GM21360 (cell line): ENCODE measurements around the gene ATM.
"Not testable (repeated sequence)": the region's sequence is repeated elsewhere in the genome, so short reads cannot be mapped to it uniquely, and the experiment has no call there.

ENCODE experiments used
- ATAC-seq: cut with Tn5 transposase; IDR thresholded peaks from one replicate; pipeline ENCODE4 v1.9.1; 2021; ENCODE audit warnings: mild to moderate bottlenecking, moderate library complexity; ENCODE audit not compliant: unreplicated experiment

The ATM gene

DNA sequence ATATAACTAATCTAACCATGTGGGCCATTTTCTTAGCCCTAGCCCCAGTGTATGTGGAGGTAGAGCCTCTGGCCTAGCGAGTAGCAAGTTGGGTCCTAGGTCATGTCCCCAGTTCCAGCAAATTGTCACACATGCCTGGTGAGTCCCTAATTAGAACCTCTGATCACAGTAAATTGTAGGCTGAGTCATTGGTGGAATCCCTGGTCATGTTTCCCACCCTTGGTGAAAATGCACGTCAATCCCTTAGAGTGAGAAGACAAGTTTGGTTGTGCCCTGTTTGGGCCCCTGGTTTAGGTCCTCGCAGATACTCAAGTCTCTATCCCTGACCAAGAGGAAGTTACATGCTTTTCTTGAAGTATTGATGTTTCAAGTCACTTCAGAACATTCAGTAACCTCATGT lies 46.7 kb downstream of the ATM start:
- no peak for ATAC-seq

DNA sequence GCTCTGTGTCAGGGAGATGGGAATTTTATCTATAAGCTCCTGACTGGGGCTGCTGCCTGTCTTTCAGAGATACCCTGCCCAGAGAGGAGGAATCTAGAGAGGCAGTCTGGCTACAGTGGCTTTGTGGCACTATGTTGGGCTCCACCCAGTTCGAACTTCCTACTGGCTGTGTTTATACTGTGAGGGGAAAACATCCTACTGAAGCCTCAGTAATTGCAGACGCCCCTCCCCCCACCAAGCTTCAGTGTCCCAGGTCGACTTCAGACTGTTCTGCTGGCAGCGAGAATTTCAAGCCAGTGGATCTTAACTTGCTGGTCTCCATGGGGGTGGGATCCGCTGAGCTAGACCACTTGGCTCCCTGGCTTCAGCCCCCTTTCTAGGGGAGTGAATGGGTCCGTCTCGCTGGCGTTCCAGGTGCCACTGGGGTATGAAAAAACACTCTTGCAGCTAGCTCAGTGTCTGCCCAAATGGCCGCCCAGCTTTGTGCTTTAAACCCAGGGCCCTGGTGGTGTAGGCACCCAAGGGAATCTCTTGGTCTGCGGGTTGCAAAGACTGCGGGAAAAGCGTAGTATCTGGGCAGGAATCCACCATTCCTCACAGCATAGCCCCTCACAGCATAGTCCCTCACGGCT lies 54.2 kb downstream of the ATM start:
- not testable (repeated sequence) for ATAC-seq

DNA sequence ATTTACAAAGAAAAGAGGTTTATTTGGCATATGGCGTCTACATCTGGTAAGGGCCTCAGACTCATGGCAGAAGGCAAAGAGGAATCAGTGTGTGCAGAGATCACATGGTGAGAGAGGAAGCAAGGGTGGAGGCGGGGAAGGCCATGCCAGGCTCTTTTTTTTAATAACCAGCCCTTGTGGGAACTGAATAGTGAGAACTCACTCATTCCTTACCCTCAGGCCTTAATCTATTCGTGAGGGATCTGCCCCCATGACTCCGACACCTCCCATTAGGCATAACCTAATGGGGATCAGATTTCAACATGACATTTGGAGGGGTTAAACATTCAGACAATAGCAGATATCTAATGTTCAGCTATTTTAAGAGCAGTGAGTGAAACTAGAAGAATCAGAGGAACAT lies 55.7 kb downstream of the ATM start:
- ATAC-seq: no peak

DNA sequence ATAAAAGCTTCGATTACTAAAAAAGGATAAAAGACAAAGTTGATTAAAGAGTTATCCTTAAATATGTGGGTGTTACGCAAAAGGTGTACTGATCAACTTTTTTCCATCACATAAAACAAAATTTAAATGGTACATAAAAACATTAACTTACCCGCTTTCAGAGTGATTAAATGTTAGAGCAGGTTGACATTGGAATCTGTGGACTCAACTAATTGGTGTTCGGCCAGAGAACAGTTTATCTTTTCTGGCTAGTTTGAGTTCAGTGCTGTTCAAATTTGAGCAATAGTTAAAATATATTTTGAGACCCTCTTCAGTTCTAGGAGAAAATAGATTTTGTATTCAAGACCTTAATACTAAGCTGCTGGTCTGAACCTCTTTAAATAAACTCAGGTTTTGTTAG lies 56.1 kb downstream of the ATM start:
- no peak for ATAC-seq

DNA sequence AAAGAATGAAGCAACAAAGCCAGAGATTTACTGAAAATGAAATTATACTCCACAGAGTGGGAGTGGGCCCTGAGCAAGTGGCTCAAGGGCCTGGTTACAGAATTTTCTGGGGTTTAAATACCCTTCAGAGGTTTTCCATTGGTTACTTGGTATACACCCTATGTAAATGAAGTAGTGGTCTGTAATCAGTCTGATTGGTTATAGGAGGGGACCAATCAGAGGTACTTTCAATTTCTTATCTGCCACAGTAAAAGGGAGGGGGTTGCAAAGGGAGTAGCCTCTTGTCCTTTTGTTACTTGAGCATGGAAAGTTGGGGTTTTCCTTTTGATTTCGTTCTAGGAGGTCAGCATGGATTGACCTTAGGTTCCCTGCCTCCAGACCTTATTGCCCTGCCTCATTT lies 63.5 kb downstream of the ATM start:
- no peak for ATAC-seq

DNA sequence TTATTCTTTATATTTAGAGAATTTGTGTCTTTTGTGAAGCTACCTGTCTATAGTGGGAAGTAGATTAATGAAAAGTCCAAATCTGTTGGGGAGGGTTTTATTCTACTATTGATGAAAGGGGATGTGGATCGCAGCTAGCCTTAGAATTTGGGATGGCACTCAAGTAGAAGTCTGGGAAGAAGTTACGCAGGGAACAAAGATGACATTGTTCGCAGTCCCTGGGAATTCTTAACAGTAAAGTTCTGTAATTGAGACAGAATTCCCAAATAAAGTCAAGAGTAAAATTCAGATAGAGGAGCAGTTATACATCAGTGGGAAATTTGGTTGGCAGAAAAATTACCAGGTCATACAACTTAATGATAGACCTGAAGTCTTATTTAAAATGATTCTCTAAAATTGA lies 64.1 kb downstream of the ATM start:
- no peak for ATAC-seq

DNA sequence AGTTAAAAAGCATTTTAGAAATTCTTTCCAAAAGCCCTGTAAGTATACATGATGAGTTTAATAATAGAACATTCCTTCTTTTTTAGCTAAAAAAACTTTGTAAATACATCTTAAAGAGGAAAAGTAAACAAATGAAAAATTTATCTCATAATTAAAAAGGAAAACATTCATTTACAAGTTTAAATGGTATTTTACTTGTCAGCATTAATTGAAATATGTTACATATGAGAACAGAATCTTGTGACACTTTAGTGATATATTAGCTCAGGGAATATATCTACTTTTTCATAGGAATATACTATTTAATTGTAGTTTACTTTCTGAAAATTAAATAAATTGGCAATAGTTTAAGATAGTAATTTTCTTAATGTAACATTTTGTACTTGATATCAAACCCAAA lies 66.2 kb downstream of the ATM start:
- ATAC-seq: not testable (repeated sequence)

DNA sequence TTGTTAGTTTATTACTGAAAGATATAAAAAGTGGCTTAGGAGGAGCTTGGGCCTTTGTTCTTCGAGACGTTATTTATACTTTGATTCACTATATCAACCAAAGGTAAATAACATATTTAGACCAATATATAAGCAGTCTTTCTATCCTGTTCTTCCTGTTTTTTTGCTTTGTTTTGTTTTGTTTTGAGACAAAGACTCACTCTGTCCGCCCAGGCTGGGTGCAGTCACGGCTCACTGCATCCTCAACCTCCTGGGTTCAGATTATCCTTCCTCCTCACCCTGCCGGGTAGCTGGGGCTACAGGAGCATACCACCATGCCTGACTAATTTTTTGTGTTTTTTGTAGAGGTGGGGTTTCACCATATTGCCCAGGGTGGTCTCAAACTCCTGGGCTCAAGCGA lies 66.8 kb downstream of the ATM start:
- peak; percentile 78 for ATAC-seq

DNA sequence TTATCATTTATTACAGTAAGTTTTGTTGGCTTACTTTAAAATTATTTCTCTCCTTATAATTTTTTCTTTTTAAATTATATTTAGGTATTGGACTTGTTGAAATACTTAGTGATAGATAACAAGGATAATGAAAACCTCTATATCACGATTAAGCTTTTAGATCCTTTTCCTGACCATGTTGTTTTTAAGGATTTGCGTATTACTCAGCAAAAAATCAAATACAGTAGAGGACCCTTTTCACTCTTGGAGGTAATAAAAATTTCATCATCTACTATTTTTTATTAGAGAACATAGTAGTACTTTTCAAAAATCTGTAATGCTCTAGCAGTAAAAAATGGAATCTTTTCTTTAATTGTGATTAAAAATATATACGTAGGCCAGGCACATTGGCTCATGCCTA lies 70.4 kb downstream of the ATM start:
- ATAC-seq: no peak

DNA sequence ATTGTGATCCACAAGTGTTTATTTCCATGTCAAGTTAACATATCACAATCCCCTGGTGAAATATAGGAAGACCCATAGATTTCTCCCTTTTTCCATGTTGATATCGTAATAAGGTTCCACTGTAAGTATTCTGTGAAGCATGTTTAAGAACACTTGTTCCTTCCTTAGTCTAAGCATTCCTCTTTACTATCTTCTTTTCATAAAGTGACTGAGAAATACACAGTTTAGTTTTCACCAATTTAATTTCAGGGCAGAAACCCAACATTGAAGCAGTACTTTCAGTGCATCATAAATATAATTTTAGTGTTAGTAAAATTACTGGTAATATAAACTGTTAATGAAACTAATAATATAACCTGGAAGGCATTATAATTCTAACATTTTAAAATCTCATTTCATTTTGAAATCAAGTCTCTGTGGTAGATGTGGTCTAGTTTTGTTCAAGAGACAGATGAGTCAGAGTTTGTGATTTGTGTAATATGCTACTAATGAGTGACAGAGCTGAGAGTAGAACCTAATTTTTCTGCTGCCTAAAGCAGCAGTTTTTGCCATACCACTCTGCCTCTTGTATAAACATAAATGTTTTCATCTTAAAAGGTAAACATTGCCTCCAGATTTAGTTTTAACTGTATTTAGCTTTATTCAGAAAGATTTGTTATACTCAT lies 79.4 kb downstream of the ATM start:
- no peak for ATAC-seq

DNA sequence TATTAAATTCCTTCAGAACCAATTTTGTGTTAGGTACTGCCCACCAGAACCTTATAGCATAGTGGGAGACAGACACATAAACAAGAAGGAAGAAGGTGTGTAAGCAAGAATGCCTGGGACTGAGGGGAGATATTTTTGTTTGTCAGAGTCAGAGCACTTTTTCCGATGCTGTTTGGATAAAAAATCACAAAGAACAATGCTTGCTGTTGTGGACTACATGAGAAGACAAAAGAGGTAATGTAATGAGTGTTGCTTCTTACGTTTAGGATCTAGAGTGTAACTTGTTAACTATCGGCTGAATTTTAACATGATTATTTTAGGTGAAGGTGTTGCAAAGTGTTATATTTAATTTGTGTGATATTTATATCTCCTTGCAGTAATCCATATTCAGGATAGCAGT lies 84.9 kb downstream of the ATM start:
- no peak for ATAC-seq

DNA sequence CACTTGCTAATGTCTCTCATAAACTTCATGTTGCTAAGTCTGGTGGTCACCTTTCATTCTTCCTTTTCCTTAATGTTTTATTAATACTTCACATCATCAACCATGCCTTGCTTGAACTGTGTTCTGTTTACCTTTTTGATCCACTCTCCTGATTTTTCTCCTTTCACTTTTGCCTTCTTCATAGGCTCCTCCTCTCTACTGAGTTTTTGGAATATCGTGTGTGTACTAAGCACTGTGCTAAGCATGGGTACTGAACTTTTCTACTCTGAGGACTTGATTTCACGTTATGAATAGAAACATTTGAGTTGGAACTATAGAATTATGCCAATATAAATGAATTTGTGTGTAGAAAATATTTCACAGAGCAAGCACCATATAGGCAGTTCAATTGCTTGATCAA lies 90.6 kb downstream of the ATM start:
- no peak for ATAC-seq

DNA sequence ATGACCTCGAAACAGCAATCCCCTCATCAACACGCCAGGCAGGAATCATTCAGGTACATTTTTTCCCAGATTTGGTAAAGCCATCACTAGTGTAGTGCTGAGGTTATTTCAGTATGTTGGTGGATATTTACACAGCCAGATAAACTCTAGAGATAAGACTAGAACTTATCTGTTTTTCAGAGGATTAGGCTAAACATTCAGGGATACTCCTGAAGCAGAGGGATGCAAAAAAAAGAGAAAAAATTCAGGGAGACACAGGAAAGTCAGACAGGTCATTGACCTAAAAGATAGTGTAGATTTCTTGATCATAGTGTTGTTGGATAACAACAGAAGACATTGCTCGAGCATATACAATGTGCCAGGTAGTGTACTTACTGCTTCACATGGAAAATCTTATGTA lies 93.2 kb downstream of the ATM start:
- ATAC-seq: no peak

DNA sequence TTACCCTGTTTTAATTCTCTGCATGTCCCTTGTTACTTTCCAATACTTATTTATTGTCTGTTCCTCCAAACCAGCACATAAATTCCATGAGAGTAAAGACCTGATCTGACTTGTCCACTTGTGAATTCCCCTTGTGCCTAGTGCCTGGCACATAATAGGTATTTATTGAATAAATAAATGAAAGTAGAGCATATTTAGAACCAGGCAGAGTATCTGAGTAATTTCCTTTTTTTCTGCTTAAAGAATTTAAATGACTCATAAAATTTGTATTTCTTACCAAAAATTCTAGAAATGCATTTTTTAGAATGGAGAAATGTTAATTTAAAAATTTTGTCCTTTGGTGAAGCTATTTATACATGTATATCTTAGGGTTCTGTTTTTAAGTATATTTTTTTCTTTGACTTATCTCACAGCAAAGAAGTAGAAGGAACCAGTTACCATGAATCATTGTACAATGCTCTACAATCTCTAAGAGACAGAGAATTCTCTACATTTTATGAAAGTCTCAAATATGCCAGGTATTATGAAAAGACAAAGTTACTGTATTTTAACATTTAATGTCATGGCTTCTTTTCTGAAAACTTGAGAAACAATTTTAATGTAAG lies 96.8 kb downstream of the ATM start:
- no peak for ATAC-seq

DNA sequence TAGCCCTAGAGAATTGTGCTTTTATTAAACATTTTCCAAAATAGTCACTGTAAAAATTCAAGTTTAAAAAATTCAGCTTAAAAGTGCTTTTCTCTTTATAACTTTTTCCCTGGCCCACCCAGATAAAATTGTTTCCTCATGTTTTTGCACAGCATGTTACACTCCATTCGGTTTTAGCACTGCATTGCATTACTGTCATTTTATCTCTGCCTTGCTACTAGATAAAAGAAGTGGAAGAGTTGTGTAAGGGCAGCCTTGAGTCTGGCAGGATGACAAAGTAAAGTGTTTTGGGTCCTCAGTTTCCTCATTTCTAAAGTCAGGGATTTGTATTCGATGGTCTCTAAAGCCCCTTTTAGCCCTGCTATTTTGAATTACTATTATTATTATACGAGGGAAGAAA lies 99.8 kb downstream of the ATM start:
- no peak for ATAC-seq

DNA sequence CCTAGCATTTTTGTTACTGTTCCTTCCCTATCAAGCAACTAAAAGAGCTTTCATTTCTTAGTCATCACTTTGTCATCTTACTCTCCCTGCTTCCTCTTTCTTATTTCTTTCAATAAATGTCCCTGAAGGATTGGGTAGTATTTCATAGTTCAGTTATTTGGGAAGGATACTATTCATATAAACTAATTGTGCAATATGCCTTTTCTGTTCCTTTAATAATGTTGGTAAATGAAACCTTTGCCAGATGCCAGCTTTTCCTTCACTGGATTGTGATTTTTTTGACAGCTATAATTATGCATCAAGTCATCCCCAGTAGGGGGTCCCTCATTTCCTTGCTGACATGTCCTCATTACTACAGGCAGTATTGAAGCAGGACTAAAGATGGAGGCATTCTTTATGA lies 101.7 kb downstream of the ATM start:
- no peak for ATAC-seq

DNA sequence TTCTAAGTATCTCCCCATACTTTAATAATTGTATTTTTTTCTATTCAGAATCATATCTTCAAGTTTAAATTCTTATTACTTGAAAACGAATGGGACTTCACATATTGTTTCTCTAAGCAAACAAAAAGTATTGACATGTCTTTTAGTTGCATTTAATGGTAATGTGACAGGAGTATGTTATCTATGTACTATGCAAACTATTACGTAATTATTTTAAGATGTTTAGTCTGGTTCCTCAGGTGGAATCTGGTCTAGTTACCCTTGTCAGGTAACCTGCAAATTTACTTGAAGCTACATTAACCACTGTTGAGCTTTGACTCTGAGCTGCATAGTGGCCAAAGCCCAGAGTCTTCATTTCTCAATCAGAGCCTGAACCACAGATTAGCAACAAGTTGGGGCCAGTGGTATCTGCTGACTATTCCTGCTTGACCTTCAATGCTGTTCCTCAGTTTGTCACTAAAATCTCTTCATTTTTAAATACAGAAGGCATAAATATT lies 110.6 kb downstream of the ATM start:
- ATAC-seq: no peak

DNA sequence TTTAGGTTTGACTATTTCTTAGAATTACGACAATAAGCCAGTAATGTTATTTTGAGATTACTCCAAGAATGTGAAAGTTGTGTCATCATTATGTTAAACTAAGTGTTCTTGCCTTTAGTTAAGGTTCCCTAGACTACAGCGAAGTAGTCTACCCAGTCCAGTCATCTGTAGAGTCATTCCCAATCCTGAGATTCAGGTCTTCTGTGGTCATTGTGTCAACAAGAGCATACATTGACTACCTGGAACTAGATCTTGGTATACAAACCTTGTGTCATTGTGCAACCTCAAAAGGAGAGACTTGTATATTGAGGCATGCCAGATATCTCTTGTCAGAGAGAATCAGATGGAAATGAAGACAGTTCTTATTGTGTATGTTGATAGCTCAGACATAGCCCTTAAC lies 115.9 kb downstream of the ATM start:
- ATAC-seq: no peak

DNA sequence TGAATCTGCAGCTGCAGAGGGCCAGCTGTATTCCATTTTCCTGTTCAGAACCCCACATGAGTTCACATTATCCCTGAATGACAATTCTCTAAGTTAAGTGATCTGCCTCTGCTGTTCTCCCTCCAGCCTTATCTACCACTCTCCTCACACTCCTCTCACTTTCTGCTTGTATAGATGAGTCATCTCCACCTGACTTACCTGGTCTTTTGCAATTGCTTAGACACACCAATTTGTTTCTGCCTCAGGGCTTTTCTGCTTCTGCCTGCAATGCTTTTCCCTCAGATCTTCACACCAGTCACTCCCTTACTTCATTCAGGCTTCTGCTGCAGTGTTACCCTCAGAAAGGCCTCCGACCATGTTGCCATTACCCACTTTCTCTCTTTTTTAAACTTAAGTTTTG lies 118.1 kb downstream of the ATM start:
- ATAC-seq: no peak

DNA sequence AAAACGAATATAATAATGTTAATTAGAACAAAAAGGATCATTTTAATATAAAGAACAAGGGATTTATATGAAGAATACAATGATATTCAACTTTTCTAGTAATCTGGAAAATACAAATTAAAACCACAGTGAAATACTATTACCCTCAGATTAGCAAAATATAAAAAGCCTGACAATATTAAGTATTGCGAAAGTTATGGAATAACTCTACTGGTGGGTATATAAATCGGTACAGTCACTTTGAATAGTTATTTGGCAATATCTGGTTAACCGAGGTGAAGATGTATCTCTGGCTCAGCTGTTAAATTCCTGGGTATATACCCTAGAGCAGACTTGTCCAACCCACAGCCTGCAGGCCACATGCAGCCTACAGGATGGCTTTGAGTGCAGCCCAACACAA lies 118.8 kb downstream of the ATM start:
- ATAC-seq: no peak

DNA sequence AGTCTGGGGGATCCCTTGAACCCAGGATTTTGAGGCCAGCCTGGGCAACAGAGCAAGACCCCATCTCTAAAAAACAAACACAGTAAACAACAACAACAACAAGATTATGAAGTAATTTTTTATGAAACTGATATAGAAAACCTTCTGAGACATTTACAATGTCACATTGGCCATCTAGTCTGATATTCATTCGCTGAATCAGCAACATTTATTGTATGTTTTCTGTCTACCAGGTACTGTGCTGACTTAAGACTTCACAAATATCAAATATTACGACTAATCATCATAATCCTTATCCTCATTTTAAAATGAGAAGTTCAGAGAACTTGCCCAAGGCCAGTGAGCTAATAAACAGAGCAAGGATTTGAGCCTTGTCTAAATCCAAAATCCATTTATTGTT lies 120.8 kb downstream of the ATM start:
- no peak for ATAC-seq

DNA sequence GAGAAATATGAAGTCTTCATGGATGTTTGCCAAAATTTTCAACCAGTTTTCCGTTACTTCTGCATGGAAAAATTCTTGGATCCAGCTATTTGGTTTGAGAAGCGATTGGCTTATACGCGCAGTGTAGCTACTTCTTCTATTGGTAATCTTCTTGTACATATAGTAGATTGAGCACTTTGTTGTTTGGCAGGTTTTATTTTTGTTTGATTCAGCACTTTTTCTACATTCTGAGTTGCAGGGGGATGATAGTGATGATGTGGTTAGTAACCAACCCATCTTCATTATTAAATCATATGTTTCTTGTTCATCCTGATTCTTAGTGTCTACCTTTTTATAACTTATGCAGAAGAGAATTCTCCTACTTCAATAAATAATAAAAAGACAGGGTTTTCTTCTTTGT lies 122.9 kb downstream of the ATM start:
- no peak for ATAC-seq

DNA sequence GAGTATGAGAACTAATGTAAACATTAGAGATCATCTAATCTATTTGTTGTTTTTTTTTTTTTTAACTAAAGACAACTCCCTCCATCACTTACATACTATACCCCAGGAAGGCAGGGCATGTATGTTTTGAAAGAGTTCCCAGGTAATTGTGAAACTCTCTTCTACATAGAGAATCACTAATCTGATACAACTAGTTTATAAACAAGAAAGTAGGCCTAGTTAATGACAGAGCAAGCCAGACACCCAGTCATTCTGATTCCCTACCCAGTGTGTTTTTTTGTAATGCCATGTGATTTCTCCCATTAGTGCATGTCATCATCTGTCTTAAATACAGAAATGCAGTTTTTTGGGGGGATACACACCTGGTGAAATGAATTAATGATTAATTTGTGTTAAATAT lies 123.6 kb downstream of the ATM start:
- ATAC-seq: no peak
